GM21447 (cell line): ENCODE data around the gene TYROBP.
"Not testable (repeated sequence)": the region's sequence is repeated elsewhere in the genome, so short reads cannot be mapped to it uniquely, and the experiment has no call there.

Experiments used
- ATAC-seq: cut with Tn5 transposase; IDR thresholded peaks from one replicate; pipeline ENCODE4 v1.9.1; 2021; ENCODE audit not compliant: unreplicated experiment

The TYROBP gene

DNA sequence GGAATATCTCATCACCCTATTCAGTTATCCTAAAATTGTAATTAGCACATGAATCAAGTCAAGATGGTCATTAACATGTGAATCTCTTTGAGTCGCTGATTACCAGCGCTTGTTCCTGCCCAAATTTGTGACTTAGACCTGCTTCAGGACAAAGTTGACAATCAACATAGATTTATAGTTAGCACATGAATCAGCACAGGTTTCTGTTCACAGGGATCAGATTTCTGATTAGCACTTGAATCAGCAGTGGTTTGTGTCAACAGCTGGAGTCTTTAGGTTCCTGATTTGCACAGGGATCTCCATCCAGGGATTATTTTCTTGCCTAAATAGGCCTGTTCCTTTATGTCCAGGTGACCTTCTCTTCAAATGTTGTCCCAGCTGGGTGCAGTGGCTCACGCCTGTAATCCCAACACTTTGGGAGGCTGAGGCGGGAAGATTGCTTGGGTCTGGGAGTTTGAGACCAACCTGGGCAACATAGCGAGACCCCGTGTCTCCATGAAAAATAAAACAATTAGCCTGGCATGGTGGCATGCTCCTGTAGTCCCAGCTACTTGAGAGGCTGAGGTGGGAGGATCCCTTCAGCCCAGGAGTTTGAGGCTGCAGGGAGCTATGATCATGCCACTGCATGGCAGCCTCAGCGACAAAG lies 24.3 kb upstream of the TYROBP start:
- no peak for ATAC-seq

DNA sequence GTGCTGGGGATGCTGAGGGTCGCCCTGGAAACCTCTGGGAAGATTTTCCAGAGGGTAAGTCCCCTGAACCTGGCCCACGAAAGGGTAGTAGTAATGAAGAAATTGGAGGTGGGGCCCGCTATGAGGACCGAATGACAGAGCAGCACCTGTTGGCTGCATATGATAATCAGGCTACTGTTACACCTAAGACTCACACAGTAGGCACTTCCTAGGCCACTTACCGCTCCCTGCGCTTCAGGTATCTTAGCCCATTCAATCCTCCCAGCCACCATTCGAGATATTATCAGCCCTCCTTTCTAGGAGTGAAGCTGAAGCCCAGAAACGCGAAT lies 23.7 kb upstream of the TYROBP start:
- ATAC-seq = no peak

DNA sequence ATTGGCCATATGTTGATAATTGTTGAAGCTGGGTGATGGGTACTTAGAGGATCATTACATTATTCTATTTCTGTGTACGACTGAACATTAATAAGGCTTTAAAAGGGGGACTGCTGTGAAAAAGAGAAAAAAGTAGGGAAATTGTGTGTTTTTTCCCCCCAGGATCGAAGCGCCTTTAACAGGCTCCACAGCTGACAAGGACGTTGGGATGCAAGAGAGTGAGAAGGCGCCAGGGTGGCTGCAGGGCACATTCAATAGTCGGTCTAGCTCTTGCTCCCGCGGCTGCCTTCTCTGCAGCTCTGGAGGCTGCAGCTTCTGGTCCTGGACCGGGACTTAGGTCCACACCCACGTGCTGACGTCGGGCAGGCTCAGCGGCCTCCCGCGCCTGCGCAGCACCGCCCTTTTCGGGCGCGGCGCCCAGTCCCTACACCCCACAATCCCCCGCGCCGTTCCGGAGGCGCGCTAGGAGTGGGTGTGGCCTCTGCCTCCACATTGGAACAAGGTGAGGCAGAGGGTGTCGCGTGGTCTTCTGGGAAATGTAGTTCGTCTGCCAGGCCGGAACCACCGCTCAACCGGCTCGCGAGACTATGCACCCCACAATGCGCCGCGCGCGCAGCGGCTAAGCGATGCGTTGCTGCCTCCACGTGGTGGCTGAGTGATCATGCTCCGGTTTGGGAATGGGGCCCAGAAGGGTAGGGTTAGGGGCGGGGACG lies 23.2 kb upstream of the TYROBP start:
- ATAC-seq = peak; percentile 93

DNA sequence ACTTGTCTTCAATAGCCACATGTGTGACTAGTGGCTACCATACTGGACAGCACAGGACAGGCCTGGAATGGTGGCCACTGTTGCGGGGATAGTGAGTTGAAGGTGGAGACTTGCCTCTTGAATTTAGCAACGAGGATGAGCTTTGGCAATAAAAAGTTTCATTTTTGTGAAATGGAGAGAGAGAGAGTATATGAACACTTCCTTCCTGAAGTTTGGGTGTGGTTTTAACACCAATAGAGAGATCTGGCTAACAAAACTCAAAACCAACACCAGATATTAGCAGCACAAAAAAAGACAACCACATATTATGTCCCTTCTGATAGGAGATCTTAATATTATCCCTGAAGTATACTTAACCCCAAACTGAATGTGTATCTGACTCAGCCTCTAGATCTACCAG lies 21.8 kb upstream of the TYROBP start:
- ATAC-seq = no peak

DNA sequence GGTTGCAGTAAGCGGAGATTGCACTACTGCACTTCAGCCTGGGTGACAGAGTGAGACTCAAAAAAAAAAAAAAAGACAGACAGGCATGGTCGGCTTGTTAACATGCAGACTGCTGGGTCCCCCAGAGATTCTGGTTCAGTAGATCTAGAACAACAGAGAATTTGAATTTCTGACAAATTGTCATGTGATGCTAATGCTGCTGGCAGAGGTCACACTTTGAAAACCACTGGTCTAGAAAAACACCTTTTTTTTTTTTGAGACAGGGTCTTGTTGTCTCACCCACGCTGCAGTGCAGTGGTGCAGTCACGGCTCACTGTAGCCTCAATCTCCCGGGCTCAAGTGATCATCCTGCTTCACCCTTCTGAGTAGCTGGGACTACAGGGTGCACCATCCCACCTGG lies 20.4 kb upstream of the TYROBP start:
- no peak for ATAC-seq

DNA sequence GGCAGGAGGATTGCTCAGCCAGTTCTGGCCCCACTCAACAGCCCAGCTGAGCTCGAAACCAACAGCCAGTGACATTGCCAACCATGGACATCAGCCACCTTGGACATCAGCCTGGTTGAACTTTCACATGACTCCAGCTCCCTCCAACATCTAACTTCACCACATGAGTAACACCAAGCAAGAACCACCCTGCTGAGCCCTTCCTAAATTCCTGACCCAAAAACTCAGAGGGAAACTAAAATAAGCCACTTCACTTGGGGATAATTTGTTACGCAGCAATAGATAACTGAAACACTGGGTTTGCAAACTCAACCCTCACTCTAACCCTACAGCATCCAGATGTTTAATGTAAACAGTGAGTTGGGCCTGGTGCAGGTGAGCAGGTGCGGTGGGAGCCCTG lies 17.4 kb upstream of the TYROBP start:
- ATAC-seq = no peak

DNA sequence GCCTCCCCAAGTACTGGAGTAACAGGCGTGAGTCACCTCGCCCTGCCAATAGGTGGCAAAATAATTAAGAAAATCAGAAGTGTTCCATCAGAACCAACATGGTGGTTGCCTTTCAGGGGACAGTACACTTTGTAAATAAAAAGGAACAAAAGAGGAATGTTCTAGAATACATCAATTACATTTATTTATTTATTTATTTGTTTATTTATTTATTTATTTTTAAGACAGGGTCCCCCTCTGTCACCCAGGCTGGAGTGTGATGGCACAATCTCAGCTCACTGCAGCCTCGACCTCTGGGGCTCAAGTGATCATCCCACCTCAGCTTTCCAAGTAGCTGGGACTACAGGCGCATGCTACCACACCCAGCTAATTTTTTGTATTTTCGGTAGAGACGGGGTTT lies 12.9 kb upstream of the TYROBP start:
- ATAC-seq = no peak

DNA sequence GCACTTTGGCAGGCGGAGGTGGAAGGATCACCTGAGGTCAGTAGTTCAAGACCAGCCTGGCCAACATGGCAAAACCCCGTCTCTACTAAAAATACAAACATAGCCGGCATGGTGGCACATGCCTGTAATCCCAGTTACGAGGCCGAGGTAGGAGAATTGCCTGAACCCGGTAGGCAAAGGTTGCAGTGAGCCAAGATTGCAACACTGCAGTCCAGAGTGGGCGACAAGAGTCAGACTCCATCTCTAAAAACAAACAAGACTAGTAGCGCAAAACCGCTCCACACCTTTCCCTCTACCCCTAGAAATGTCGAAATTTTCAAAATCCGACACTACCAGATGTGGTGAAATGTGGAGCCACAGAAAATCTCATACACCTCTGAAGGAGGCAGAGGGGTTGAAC lies 11.2 kb upstream of the TYROBP start:
- ATAC-seq = no peak

DNA sequence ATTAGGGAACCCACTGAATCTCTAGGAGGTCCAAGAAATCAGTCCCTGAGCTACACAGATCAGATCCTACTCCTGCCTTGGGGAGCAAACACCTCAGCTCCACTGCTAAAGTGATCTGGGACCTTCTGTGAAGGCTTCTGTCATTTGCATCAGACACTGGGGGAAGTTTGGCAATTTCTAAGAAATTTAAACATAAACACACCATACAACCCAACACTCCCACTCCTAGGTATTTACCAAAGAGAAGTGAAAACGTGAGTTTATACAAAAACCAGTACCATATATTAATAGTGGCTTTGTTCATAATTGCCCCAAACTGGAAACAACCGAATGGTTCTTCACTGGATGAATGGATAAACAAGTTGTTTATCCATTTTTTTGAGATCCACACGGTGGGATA lies 7.3 kb upstream of the TYROBP start:
- ATAC-seq = no peak

DNA sequence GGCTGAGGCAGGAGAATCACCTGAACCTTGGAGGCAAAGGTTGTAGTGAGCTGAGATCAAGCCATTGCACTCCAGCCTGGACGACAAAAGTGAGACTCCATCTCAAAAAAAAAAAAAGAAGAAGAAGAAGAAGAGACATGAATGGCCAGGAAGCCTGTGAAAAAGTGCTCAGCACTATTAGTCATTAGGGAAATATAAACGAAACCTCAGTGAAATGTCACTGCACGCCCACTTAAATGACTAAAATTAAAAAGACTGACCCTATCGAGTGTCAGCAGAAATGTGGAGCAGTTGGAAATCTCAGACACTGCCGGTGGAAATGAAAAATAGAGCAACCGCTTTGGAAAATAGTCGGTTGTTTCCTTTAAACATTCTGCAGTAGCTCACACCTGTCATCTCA lies 5.5 kb upstream of the TYROBP start:
- ATAC-seq = no peak

DNA sequence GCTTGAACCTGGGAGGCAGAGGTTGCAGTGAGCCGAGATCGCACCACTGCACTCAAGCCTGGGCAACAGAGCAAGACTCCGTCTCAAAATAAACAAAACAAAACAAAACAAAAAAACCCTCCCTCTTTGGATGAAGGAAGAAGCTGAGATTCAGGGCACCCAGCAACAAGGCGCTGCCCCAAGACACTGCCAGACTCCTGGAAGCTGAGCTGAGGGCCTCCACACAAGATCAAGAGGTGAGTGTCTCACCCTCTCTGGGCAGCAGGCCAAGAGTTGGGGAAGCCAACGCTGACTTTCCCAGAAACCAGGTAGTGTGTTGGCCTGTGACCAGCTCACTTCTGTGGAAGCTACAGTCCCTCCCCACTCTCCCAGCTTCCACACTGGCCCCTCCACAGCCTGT lies 3.7 kb upstream of the TYROBP start:
- no peak for ATAC-seq

DNA sequence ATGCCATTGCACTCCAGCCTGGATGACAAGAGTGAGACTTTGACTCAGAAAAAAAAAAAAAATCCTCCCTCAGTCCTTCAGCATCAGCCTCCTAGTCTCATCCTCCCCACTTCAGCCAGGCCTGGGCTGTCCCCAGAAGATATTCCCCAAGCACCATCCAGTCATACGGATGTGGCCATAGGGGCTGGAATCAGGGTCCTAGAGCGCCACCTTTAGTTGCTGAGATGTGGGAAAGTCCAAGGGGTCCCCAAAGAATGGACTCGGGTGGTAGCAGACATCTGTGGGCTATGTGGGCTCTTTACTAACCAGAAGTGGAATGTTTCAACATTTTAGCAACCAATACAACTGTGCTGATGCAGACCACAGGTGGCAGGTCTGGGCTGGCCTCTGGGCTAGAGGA lies 3.1 kb upstream of the TYROBP start:
- ATAC-seq = no peak

DNA sequence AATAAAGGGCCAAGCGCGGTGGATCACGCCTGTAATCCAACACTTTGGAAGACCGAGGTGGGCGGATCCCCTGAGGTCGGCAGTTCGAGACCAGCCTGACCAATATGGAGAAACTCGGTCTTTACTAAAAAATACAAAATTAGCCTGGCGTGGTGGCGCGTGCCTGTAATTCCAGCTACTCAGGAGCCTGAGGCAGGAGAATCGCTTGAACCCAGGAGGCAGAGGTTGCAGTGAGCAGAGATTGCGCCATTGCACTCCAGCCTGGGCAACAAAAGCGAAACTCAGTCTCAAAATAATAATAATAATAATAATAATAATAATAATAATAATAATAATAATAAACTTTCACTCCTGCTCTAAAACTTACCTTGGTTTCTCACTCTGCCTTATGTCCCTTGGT lies 2.3 kb upstream of the TYROBP start:
- not testable (repeated sequence) for ATAC-seq

DNA sequence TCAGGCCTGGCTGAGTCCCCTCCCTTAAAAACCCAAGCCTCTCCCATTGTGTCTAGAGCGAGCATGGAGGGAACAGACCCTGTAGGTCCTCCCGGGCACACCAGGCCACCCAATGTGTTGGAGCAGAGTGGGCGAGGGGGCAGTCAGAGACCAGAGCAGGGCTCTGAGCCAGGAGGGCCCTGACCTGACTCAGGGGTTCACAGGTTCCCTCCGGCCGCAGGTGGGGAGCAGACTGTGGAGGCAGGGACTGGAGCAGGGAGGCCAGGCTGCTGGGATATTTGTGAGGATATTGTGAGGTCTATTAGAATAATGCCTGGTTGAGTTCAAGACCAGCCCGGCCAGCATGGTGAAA lies 1.6 kb upstream of the TYROBP start:
- ATAC-seq = peak; percentile 14

DNA sequence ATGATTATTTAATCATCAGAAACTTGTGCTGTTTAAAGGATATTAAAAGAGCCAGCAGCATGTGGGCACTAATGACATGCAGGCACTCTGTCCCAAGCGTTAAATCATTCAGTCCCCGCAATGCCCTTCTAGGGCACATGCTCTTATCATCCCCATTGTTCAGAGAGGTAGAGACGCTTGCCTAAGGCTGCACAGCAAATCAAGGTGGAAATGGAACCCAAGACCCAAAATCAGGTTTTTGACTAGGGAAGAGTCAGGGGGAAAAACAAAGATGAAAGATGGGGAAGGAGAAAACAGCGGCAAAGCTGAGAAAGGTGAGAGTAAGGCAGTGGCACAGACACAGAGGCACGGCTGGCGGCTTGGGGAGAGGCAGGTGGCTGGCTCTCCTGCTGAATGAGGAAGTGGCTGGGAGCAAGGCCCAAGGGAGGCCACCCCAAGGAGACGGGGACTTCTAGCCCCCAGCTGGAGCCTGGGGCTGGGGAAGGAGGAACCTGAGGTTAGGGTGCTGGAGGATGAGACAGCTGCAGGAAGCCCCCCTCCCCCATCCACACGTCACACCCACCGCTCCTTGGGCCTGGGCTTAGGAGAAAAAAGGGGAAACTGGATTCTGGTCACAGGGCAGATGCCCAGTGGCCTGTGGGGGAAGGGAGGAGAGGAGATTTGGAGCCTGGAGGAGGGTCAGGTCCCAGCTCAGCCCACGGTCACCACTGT lies 1.0 kb upstream of the TYROBP start:
- peak; percentile 58 for ATAC-seq

DNA sequence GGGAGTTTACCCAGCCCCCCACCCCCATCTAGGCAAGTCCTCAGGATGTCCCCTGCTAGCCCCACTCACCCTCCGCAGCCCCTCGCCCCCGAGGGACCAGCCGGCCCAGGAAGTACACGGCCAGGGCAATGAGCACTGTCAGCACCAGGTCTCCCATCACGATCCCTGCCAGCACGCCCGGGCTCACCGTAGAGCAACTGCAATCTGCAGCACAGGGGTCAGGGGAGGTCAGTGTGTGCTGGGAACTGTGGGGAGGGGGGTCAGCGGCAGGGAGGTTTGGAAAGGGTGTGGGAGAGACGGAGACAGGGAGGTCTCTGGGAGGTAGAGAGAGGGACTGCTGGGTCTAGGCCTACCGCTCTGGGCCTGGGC lies 734 bp downstream of the TYROBP start:
- no peak for ATAC-seq

DNA sequence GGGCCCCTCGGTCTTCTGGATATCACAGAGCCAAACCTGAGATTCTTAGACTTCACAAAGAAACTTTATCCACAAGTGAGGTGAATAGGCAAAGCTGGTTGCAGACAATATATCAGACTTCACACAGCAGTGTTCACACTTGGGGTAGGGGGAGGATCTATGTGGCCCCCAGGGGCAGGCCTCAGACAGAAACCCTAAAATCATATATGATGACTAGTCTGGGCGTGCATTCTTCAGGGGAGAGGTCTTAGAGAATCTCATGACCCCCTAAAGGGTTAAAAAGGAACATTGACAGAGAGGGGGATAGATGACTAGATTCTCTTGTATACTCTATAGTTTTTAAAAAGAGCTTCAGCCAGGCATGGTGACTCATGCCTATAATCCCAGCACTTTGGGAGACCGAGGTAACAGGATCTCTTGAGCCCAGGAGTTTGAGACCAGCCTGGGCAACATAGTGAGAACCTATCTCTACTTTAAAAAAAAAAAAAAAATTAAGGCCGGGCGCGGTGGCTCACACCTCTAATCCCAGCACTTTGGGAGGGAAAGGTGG lies 2.8 kb downstream of the TYROBP start:
- no peak for ATAC-seq

DNA sequence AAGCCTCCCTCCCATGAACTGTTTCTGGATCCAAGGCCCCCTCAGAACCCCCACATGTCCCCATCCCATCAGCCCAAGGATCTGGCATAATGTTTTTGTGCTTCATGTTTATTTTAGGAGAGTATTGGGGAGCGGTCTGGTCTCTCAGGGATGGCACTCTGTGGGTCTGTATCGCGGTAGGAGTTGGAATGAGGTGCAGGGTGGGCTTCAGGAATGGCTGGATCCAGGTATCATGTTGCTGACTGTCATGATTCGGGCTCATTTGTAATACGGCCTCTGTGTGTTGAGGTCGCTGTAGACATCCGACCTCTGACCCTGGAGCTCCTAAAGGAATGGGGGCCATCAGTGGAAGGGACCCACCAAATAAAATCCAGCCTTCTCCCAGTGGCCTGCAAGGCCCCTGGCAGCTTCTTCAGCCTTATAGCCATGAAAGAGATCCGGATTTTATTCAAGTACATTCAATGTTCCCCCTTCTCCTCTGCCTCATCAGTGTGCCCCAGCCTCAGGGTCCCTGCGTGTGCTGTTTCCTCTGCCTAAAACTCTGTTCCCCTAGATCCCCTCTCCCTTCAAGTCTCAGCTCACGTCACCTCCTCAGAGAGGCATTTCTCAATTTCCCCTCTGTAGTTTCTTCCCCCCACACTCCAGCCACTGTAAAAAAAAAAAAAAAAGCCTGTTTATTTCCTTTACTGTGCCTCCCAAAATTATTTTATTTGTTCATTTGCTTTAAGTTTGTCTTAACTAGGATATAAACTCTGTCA lies 3.6 kb downstream of the TYROBP start:
- no peak for ATAC-seq

DNA sequence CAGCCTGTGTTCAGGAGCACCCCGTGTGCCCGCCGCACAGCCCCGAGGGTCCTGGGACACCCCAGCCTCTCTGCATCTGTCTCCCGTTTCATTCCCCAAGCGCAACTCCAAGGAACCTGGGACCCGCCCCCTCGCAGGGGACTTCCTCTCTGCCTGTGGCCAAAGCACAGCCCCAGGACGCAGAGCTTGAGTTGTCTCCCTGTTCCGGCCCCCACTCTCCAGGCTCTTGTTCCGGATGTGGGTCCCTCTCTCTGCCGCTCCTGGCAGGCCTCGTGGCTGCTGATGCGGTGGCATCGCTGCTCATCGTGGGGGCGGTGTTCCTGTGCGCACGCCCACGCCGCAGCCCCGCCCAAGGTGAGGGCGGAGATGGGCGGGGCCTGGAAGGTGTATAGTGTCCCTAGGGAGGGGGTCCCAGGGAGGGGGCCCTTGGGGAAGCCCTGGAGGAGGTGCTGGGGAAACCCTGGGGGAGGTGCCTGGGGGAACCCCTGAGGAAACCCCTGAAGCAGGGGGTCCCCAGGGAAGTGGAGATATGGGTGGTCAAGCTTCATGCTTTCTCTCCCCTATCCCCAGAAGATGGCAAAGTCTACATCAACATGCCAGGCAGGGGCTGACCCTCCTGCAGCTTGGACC lies 4.4 kb downstream of the TYROBP start:
- no peak for ATAC-seq

DNA sequence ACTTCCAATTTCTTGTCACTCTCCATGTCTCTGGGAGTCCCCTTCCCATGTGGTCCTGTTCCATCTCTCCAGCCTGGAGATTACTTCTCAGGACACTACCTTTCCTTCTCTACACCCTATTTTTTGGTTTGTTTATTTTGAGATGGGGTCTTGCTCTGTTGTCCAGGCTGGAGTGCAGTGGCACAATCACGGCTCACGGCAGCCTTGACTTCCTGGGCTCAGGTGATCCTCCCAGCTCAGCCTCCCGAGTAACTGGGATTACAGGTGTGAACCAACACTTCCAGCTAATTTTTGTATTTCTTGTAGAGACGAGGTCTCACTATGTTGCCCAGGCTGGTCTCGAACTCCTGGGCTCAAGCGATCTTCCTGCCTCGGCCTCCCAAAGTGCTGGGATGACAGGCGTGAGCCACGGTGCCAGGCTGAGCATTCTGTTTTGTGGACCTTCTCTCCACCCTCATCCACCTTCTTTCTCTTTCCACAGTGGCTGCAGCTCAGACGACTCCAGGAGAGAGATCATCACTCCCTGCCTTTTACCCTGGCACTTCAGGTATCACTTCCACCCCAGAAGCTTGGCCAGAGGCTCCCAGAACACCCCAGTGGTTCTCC lies 5.1 kb downstream of the TYROBP start:
- no peak for ATAC-seq
